Fibroblast of mammary gland (primary cell): ENCODE results near the gene ABLIM3.
"Not testable (repeated sequence)": the region's sequence is repeated elsewhere in the genome, so short reads cannot be mapped to it uniquely, and the experiment has no call there.

Source experiments
- DNase-seq: peaks from one replicate; pipeline ENCODE4 v3.0.0-alpha.2; 2010; ENCODE audit warnings: low read depth
- H3K4me3 ChIP-seq: 2 replicates; pipeline ENCODE4 v1.5.1; 2011; ENCODE audit warnings: low read depth, mild to moderate bottlenecking, low read length, moderate library complexity; ENCODE audit not compliant: control insufficient read depth
- CTCF ChIP-seq: conservative IDR thresholded peaks from 2 replicates; pipeline ENCODE4 v1.5.1; 2011; ENCODE audit warnings: low read depth, low read length, inconsistent platforms; ENCODE audit not compliant: control insufficient read depth, insufficient read depth

The ABLIM3 gene

GRCh38 chr5:149177911-149178565 lies 36.7 kb downstream of the ABLIM3 start:
- no peak overlapping the region for H3K4me3 ChIP-seq
- TF ChIP-seq CTCF: no peak
- no peak for DNase-seq

GRCh38 chr5:149181732-149182131 lies 40.4 kb downstream of the ABLIM3 start:
- DNase-seq: no peak
- H3K4me3 ChIP-seq: no peak overlapping the region
- no peak for TF ChIP-seq CTCF

- DNase-seq: no peak
- no peak for TF ChIP-seq CTCF
- no peak overlapping the region for H3K4me3 ChIP-seq
Observed at GRCh38 chr5:149182241-149182640, 40.9 kb downstream of the ABLIM3 start.

GRCh38 chr5:149185067-149185466 lies 43.8 kb downstream of the ABLIM3 start:
- H3K4me3 ChIP-seq: no peak overlapping the region
- no peak for DNase-seq
- no peak for TF ChIP-seq CTCF

GRCh38 chr5:149186506-149186905 lies 45.2 kb downstream of the ABLIM3 start:
- no peak overlapping the region for H3K4me3 ChIP-seq
- no peak for TF ChIP-seq CTCF
- DNase-seq: no peak

GRCh38 chr5:149187617-149188016 lies 46.3 kb downstream of the ABLIM3 start:
- not testable (repeated sequence) for H3K4me3 ChIP-seq
- DNase-seq: peak; percentile 56

- no peak for DNase-seq
- no peak for TF ChIP-seq CTCF
- H3K4me3 ChIP-seq: no peak overlapping the region
Observed at GRCh38 chr5:149188383-149188782, 47.1 kb downstream of the ABLIM3 start.
